Measurements from ENCODE around the gene SLC44A1. TPM values are rescaled to one million over a fixed set of nuclear protein-coding genes. Genes with fewer than 3 reads are reported as not detected.

The SLC44A1 gene
- total RNA-seq, 2 donors from 2014 or later = 10.7 to 19.5 TPM

GRCh38 chr9:105248691-105249090 lies 4.2 kb downstream of the SLC44A1 start:
- H3K9me3 ChIP-seq = no peaks in the 10 kb centered on the region
- no peak overlapping the region for H3K4me3 ChIP-seq
- TF ChIP-seq, protein P1, sequence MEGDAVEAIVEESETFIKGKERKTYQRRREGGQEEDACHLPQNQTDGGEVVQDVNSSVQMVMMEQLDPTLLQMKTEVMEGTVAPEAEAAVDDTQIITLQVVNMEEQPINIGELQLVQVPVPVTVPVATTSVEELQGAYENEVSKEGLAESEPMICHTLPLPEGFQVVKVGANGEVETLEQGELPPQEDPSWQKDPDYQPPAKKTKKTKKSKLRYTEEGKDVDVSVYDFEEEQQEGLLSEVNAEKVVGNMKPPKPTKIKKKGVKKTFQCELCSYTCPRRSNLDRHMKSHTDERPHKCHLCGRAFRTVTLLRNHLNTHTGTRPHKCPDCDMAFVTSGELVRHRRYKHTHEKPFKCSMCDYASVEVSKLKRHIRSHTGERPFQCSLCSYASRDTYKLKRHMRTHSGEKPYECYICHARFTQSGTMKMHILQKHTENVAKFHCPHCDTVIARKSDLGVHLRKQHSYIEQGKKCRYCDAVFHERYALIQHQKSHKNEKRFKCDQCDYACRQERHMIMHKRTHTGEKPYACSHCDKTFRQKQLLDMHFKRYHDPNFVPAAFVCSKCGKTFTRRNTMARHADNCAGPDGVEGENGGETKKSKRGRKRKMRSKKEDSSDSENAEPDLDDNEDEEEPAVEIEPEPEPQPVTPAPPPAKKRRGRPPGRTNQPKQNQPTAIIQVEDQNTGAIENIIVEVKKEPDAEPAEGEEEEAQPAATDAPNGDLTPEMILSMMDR (IDR thresholded peaks at IDR 0.05) = no peak
- H3K36me3 ChIP-seq = no peaks in the 10 kb centered on the region
- DNase-seq (ENCODE audit: low spot score) = no peak
- no peaks in the 10 kb centered on the region for H3K27me3 ChIP-seq
- peaks cover 0 to 23% of the 10 kb centered on the region in 2 donors for H3K4me1 ChIP-seq
- H3K27ac ChIP-seq = no peak overlapping the region

- TF ChIP-seq, protein P1 (IDR thresholded peaks at IDR 0.05) = no peak
- no peaks in the 10 kb centered on the region for H3K9me3 ChIP-seq
- no peak for DNase-seq (ENCODE audit: low spot score)
- H3K4me1 ChIP-seq = peaks cover 0 to 14% of the 10 kb centered on the region in 2 donors
- H3K27me3 ChIP-seq = no peaks in the 10 kb centered on the region
- no peak overlapping the region for H3K27ac ChIP-seq
- H3K4me3 ChIP-seq = no peak overlapping the region
- no peaks in the 10 kb centered on the region for H3K36me3 ChIP-seq
Observed at GRCh38 chr9:105251133-105251532, 6.7 kb downstream of the SLC44A1 start.

GRCh38 chr9:105251733-105252404 lies 7.4 kb downstream of the SLC44A1 start:
- H3K9me3 ChIP-seq = no peaks in the 10 kb centered on the region
- DNase-seq (ENCODE audit: low spot score) = no peak
- H3K27ac ChIP-seq = no peak overlapping the region
- no peaks in the 10 kb centered on the region for H3K36me3 ChIP-seq
- no peaks in the 10 kb centered on the region for H3K27me3 ChIP-seq
- H3K4me3 ChIP-seq = no peak overlapping the region
- peaks cover 0 to 7% of the 10 kb centered on the region in 2 donors for H3K4me1 ChIP-seq
- TF ChIP-seq, protein P1 (IDR thresholded peaks at IDR 0.05) = no peak

DNA sequence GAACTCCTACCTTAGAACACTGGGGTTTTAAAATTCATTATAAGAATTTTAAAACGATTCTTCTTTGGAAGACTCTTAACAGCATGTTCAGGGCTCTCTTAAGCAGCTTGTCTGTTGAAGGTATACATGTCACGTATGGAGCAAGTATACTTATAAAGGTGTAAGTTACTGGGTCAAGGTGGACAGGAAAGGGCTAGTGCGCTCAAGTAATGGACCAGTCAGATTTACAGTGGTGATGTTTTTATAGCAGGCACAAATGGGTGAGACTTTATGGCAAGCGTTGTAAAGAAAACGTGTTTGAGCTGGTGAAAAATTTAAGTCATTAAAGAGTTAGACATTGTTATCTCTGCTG lies 7.9 kb downstream of the SLC44A1 start:
- TF ChIP-seq, protein P1 (IDR thresholded peaks at IDR 0.05) = no peak
- Histone ChIP-seq H3K9me3 (no peaks in the 10 kb centered on the region), H3K4me3 (no peak overlapping the region), H3K27ac (no peak overlapping the region), H3K4me1 (peaks cover 0 to 7% of the 10 kb centered on the region in 2 donors), H3K36me3 (no peaks in the 10 kb centered on the region), H3K27me3 (no peaks in the 10 kb centered on the region)
- DNase-seq (ENCODE audit: low spot score) = no peak

DNA sequence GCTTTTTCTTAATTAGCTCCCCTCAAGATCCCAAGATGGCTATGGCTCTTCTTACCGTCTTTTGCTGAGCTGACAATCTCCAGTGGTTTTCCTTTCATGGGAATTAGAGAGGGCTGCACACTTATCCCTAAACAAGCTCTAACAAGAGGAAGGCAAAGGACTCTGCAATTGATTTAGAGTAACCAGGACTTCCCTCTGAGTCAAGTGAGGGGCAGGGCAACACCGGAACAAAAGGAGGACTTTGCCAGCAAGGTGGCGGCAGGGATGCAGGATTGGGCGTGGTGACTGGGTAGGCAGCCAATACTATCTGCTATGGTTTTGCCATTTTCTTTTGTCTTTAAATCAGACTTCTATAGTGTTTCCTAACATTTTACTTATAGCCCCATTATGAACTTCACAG lies 9.8 kb downstream of the SLC44A1 start:
- DNase-seq (ENCODE audit: low spot score) = no peak
- H3K4me3 ChIP-seq = no peak overlapping the region

More for the DNA sequence above, 9.8 kb downstream of the SLC44A1 start:
- Histone ChIP-seq H3K36me3 (no peaks in the 10 kb centered on the region), H3K27ac (no peak overlapping the region), H3K9me3 (no peaks in the 10 kb centered on the region), H3K27me3 (no peaks in the 10 kb centered on the region), H3K4me1 (peaks cover 0 to 20% of the 10 kb centered on the region in 2 donors)
- TF ChIP-seq, protein P1 (IDR thresholded peaks at IDR 0.05) = no peak
